CD4-positive, alpha-beta T cell treated with Interleukin-12 subunit alpha and Interleukin-12 subunit beta, for 1 hour (primary cell): Measurements from ENCODE around the gene ADGRB3.
"Not testable (repeated sequence)": the region's sequence is repeated elsewhere in the genome, so short reads cannot be mapped to it uniquely, and the experiment has no call there.

Experiments used
- DNase-seq: peaks from one replicate; pipeline ENCODE4 v3.0.0-alpha.2; 2020

The ADGRB3 gene

GRCh38 chr6:68650142-68650541, 15.1 kb downstream of the ADGRB3 start:
- no peak for DNase-seq

- DNase-seq: no peak
These were observed 16.2 kb downstream of the ADGRB3 start for GRCh38 chr6:68651011-68651985.

GRCh38 chr6:68652117-68652536, 17.0 kb downstream of the ADGRB3 start:
- no peak for DNase-seq

- DNase-seq: no peak
These were observed 18.1 kb downstream of the ADGRB3 start for GRCh38 chr6:68653074-68653705.

- no peak for DNase-seq
These were observed 18.6 kb downstream of the ADGRB3 start for GRCh38 chr6:68653706-68654089.

- DNase-seq: no peak
These were observed 19.1 kb downstream of the ADGRB3 start for GRCh38 chr6:68654134-68654533.

GRCh38 chr6:68655028-68655427, 19.9 kb downstream of the ADGRB3 start:
- DNase-seq: no peak

GRCh38 chr6:68657374-68658139, 22.5 kb downstream of the ADGRB3 start:
- DNase-seq: no peak

GRCh38 chr6:68658338-68658737, 23.3 kb downstream of the ADGRB3 start:
- no peak for DNase-seq

GRCh38 chr6:68673255-68673654, 38.2 kb downstream of the ADGRB3 start:
- no peak for DNase-seq

GRCh38 chr6:68675548-68675947, 40.5 kb downstream of the ADGRB3 start:
- no peak for DNase-seq

GRCh38 chr6:68676094-68676493, 41.0 kb downstream of the ADGRB3 start:
- DNase-seq: not testable (repeated sequence)

- no peak for DNase-seq
These were observed 42.0 kb downstream of the ADGRB3 start for GRCh38 chr6:68677058-68677457.

- no peak for DNase-seq
These were observed 44.3 kb downstream of the ADGRB3 start for GRCh38 chr6:68679399-68679798.

GRCh38 chr6:68680264-68680663, 45.2 kb downstream of the ADGRB3 start:
- DNase-seq: no peak

GRCh38 chr6:68689910-68690309, 54.8 kb downstream of the ADGRB3 start:
- DNase-seq: no peak

- DNase-seq: no peak
These were observed 56.0 kb downstream of the ADGRB3 start for GRCh38 chr6:68691120-68691519.

GRCh38 chr6:68693271-68693670, 58.2 kb downstream of the ADGRB3 start:
- no peak for DNase-seq

GRCh38 chr6:68695403-68695802, 60.3 kb downstream of the ADGRB3 start:
- no peak for DNase-seq

GRCh38 chr6:68695838-68696237, 60.8 kb downstream of the ADGRB3 start:
- no peak for DNase-seq

- no peak for DNase-seq
These were observed 62.3 kb downstream of the ADGRB3 start for GRCh38 chr6:68697394-68697793.

GRCh38 chr6:68701159-68701558, 66.1 kb downstream of the ADGRB3 start:
- no peak for DNase-seq

- DNase-seq: no peak
These were observed 69.4 kb downstream of the ADGRB3 start for GRCh38 chr6:68704485-68704884.
